Stimulated activated CD4-positive, alpha-beta T cell treated with anti-CD3 and anti-CD28 coated beads, Interleukin-15, amount 100 ng/mL, for 24 hours (primary cell): ENCODE results near the gene SYP.
"Not testable (repeated sequence)": the region's sequence is repeated elsewhere in the genome, so short reads cannot be mapped to it uniquely, and the experiment has no call there.

ENCODE experiments used
- DNase-seq: peaks from one replicate; pipeline ENCODE4 v3.0.0-alpha.2; 2020

The SYP gene

DNA sequence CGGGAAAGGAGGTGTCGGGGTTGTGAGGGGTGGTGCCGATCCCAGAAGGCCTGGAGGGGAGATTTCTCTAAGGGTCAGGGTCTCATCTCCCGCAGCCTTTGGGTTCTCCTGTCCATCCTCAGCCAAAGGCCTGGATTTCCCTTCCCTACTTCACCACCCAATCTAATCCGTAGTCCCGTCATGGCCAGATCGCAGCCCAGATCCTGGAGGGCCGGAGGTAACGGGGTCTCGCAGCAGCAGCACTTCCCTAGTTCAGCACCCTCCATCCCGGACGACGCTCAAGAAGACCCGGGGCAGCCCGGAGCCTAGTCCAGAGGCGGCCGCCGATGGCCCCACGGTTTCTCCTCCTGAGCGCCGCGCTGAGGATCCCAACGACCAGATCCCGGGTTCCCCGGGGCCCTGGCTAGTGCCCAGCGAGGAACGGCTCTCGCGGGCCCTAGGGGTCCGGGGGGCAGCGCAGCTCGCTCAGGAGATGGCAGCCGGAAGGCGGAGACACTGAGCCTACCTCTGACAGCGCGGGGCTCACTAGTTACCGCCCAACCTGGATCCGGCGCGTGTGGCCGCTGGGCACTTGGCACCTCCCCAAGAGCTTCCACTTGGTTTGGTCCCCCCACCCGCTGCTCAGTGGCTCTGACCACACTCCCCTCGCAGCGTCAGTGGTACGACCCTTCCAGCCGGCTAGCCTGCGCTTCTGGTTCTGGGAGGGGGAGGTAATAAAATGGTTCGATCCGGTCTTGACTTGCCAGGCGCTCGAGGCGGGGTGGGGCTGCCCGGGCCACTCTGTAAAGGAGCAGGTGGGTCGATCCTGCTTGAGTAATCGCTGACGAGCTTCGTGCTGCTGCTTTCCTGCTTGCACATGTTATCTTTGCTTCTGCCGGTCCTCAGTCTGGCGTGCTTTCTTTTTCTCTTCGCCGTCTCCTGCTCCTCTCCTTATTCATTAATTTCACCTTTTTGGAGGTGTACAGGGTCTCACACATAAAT lies 33.8 kb downstream of the SYP start:
- peak; percentile 77 for DNase-seq

DNA sequence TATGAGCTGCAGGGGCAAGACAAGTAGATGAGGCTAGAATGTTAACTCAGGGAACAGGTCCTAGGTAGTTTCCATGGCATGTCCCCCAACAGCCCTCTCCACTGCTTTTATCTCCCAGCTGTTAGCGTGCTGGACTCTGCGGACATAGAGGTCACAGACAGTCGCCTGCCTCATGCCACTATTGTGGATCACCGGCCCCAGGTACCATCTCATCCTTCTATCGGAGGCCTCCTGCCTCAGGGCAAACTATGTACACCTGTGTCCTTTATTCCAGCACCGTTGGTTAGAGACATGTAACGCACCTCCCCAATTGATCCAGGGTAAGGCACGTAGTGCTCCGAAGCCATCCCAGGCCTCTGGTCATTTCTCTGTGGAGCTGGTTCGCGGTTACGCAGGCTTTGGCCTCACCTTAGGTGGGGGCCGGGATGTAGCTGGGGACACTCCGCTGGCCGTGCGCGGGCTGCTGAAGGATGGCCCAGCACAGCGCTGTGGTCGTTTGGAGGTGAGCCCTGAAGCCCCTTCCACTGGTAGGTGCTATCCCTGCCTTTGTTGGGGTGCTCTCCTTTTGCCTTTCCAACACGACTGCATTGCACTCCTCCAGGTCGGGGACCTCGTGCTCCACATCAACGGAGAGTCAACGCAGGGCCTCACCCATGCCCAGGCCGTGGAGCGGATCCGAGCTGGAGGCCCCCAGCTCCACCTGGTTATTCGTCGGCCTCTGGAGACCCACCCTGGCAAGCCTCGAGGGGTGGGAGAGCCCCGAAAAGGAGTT lies 35.2 kb downstream of the SYP start:
- no peak for DNase-seq

DNA sequence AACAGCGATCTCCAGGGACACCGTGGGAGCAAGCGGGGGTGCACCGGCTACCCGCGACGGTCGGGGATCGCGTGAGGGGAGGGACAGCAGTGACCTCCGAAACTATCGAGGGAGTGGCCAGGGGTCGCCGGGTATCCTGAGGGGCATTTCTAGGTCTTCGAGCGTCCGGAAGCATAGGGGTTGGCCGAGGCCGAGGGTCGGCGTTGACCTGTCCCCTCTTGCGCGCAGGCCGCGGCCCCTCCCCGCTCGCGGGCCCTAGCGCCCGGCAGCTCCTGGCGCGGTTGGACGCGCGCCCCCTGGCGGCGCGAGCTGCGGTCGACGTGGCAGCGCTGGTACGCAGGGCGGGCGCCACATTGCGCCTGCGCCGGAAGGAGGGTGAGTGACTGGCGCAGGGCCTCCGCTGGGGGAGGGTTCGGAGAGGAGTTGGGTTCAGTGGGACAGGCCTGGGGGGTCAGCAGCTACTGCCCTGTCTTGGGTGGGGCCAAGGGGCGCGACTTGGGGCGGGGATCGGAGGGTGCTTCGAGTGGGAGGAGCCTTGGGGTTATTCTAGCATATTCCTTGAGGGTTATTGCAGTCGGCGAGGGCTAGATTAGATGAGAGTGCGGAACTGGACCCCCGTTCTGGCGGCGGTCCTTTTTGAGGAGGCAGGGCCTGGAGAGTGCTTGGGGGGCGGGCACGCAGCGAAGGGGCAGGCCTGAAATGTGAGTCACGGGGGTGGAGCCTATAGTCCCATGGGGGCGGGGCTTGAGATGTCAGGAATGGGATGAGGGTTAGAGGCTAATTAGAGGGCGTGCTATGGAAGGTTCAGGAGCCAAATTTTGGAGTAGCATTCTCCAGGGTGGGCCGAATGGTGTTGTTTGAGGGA lies 36.2 kb downstream of the SYP start:
- peak; percentile 83 for DNase-seq

DNA sequence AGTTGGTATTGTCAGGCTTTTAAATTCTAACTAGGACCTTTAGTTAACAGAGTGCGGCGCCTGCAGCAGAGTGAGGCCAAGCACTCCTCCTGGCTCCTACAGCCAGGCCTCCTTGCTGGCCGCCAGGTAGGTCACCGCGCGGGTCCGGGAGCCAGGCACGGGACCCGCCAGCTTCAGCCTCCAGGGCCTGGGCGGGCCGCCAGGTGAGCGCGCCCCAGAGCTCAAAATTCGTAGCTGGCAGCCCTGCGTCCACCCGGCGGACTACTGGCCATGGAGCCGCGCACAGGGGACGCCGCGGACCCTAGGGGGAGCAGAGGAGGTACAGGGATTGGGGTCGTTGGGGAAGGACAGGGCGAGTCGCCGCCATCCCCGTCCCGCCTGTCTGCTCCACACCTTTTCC lies 37.4 kb downstream of the SYP start, which contains the start of gene MAGIX:
Gene MAGIX (plus strand): TSS at position 139 of the 400 bp plus-strand sequence. CDS start 132 bp downstream, at position 271.
- no peak for DNase-seq

DNA sequence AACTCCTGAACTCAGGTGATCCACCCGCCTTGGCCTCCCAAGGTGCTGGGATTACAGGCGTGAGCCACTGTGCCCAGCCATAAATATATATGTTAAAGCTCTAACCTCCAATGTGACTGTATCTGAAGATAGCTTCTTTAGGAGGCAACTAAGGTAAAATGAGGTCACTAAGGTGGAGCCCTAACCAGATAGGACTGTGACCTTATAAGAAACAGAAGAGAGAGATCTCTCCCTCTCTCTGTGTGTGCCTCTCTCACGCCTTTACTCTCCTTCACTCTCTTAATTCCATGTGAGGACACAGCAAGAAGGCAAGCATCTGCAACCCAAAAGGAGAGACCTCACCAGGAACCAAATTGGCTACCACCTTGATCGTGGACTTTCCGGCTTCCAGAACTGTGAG lies 38.4 kb downstream of the SYP start:
- no peak for DNase-seq

DNA sequence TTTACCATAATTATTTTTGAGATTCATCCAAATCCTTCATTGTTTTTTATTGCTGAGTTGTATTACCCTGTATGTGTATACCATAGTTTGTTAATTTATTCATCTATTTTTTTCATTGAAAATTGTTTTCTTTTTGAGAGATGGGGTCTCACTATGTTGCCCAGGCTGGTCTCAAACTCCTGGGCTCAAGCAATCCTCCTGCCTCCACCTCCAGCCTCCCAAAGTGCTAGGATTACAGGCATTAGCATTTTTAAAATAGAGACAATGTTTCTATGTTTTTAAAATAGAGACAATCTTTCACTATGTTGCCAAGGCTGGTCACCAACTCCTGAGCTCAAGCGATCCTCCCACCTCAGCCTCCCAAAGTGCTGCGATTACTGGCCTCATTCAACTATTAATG lies 39.1 kb downstream of the SYP start:
- no peak for DNase-seq

DNA sequence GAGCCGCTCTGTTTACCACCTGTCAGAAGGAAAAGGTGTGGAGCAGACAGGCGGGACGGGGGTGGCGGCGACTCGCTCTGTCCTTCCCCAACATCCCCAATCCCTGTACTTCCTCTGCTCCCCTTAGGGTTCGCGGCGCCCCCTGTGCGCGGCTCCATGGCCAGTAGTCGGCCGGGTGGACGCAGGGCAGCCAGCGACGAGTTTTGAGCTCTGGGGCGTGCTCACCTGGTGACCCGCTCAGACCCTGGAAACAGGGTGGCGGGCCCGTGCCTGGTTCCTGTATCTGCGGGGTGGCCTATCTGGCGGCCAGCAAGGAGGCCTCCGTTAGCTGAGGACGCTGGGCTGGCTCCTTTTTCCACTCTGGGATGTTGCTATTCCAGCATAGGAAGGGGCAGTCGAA lies 42.8 kb downstream of the SYP start:
- DNase-seq = no peak

DNA sequence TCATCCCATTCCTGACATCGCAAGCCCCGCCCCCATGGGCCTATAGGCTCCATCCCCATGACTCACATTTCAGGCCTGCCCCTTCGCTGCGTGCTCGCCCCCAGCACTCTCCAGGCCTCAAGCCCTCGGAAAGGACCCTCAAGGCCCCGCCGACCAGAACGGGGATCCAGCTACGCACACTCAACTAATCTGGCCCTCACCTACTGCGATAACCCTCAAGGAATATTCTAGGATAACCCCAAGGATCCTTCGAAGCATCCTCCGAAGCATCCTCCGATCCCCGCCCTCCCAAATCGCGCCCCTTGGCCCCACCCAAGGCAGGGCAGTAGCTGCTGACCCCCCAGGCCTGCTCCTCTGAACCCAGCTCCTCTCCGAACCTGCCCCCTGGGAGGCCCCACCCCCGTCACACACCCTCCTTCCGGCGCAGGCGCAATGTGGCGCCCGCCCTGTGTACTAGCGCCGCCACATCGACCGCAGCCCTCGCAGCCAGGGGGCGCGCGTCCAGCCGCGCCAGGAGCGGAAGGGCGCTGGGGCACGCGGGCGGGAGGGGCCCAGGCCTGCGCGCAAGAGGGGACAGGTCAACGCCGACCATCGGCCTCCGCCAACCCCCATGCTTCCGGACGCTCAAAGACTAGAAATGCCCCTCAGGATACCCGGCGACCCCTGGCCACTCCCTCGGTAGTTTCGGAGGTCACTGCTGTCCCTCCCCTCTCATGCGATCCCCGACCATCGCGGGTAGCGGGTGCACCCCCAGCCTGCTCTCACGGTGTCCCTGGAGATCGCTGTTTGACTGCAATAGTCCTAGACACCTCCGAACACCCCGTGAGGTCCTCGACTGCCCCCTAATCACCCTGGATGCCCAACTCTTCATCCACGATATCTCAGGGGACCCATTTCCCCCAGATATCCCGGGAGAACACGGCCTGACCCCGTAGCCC lies 43.8 kb downstream of the SYP start:
- DNase-seq = peak; percentile 87

DNA sequence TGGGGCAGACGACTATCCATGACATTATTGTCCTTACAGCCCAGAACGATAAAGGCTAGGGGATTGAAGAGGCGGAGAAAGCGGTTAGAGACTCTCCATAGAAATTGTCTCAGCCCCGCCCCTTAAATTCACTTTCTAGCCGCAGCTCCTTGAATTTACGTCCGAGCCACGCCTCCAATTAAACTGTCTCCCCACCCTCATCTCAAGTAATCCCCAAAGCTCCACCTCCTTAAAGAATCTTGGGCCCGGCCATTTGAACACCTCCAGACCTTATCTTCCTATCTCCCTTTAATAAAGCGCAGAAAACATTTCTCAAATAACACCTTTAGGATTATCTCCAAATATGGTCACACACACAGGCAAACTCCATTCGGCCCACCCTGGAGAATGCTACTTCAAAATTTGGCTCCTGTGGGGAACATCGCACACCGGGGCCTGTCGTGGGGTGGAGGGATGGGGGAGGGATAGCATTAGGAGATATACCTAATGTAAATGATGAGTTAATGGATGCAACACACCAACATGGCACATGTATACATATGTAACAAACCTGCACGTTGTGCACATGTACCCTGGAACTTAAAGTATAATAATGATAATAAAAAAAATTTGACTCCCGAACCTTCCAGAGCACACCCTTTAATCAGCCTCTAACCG lies 44.6 kb downstream of the SYP start:
- peak; percentile 58 for DNase-seq

DNA sequence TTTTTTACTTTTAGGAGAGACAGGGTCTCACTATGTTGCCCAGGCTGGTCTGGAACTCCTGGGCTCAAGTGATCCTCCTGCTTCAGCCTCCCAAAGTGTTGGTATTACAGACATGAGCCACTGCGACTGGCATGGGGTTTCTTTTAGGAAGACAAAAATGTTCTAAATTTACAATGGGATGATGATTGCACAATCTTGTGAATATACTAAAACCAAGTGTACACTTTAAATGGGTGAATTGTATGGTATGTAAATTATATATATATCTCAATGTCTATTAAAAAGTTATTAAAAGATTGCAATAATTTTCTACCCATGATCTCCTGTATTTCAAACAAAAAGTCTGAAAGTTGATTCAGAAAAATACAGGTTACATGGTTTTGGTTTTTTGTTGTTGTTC lies 46.5 kb downstream of the SYP start:
- no peak for DNase-seq

DNA sequence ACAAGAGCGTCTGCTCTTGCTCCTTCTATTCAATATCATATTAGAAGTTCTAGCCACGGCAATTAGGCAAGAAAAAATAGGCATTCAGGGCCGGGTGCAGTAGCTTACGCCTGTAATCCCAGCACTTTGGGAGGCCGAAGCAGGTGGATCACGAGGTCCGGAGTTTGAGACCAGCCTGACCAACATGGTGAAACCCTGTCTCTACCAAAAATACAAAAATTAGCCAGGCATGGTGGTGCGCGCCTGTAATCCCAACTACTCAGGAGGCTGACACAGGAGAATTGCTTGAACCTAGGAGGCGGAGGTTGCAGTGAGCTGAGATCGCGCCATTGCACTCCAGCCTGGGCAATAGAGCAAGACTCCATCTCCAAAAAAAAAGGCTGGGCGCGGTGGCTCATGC lies 50.7 kb downstream of the SYP start:
- DNase-seq = not testable (repeated sequence)

DNA sequence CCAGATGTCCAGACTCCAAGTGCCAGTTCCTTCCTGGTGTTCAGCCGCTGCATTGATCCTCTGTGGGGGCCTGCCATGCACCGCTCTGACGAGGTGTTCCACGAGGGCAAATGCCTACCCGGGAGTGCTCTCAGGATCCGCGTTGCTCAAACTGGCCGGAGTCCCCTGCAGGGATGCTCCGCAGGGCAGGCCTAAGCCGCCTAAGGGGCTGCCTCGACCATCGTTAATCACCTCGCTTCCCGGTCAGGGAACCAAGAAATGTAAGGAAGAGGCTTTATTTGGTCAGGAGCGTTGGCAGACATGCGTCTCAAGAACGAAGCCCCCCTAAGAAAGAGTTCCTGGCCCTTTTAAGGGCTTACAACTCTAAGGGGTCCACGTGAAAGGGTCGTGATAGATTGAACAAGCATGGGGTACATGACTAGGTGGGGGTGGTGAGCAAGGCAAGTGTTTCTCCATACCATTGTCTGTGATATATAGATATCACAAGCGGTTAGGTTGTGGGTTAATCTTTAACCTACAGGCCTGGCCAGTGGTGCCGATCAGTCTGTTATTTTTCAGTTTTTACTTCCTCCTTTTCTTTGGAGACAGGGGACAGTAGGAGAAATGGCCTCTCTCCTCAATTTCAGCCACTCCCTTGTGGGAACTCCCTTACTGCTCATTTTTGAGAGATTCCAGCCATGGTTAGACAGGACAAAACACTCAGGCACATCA lies 51.4 kb downstream of the SYP start:
- DNase-seq = not testable (repeated sequence)

DNA sequence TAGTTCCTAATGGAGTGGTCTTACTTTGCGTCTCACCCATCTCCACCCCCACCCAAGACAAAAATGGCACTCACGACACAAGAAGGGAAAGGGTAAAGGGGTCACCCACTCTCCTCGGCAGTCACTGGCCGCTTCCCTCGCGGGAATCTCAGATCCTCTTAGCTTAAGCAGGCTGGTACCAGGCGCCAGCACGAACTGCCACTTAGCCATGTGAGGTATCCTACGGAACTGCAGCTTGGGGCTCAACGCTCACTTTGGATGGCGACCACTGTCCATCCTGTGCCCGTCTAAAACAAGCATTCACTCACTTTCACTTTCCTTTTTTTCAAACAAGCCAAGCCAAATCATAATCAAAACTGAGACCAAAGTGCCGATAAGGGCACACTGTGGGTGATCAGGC lies 52.1 kb downstream of the SYP start:
- no peak for DNase-seq

DNA sequence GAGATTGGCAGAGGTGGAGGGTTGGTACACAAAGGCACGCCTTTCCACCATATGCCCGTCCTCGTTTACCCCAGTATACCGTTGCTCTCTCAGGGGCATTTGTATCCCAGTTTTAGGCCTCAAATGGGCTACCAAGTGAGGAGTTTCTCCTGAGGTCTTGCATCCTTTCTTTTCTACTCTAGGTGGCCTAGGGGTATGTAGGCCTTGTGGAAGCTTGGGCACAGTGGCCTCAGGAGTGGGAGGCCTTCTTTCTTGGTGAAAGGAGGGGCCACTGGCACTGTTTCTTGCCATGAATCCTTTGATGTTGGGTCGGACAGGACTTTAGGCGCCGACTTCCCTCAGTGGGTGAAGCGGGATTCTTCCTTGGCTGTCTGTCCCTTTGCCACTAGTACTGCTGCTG lies 52.7 kb downstream of the SYP start:
- DNase-seq = no peak

DNA sequence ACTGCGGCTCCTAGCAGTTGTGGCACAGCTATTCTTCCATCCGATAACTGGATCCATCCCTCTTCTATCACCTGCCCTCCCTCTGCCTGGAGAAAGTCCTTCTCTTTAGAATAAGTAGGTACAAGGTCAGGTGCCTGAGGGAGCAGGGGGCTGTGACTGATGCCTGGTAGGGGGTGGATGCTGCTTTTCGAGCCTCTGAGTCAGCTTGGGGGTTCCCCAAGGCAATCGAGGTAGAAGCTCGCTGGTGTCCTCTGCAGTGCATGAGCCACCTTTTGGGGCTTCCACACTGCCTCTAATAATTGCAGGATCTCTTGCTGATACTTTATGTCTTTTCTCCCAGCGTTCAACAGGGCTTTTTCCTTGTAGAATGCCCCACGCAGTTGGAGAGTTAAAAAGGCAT lies 56.8 kb downstream of the SYP start:
- DNase-seq = peak; percentile 20

DNA sequence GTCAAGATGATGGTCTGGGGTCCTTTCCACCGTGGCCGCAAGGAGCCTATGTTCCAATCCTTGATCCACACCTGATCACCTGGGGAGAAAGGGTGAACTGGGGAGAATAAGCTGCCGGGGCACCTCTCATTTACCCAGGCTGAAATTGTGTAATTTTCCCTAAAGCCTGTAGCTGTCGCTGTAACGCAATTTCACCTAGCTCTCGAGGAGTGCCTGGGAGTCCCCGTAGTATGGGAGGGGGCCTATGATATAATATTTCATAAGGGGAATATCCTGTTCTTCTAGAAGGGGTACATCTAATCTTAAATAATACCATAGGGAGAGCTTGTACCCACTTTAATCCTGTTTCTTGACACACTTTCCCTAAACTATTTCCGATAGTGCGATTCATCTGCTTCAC lies 57.7 kb downstream of the SYP start:
- DNase-seq = not testable (repeated sequence)

DNA sequence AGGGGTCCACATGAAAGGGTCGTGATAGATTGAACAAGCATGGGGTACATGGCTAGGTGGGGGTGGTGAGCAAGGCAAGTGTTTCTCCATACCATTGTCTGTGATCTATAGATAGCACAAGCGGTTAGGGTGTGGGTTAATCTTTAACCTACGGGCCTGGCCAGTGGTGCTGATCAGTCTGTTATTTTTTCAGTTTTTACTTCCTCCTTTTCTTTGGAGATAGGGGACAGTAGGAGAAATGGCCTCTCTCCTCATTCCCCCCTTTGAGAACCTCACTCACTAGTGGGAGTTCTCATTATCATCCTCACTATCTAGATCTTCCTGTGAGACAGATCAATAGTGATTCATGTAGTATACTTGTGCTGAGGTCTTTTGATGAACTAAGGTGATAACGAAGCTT lies 60.3 kb downstream of the SYP start:
- DNase-seq = no peak
